Left lung (tissue), 14 donors: ENCODE results near the gene LYST. TPM values are rescaled to one million over a fixed set of nuclear protein-coding genes. Genes with fewer than 3 reads are reported as not detected.
"Not testable (repeated sequence)": the region's sequence is repeated elsewhere in the genome, so short reads cannot be mapped to it uniquely, and the experiment has no call there.

ENCODE experiments used
- ATAC-seq: fragments of 200-7000 bp; cut with Tn5 transposase; one replicate; pipeline ENCODE4 v1.9.1; 2020; ENCODE audit warnings: moderate library complexity
- DNase-seq, 4 donors: peaks; one replicate each; pipeline ENCODE4 v3.0.0-alpha.2; 2013 to 2020
- H3K27ac ChIP-seq, 2 donors: fragments of 200-600 bp; sonication (generic) in 1 of 2; one replicate each; pipeline versions ENCODE4 v1.5.0 to v1.8.0; 2020 to 2021
- H3K27me3 ChIP-seq, 2 donors: fragments of 200-600 bp; sonication (generic) in 1 of 2; one replicate each; pipeline versions ENCODE4 v1.5.0 to v1.8.0; 2020 to 2021
- H3K36me3 ChIP-seq, 2 donors: fragments of 200-600 bp; sonication (generic) in 1 of 2; one replicate each; pipeline versions ENCODE4 v1.5.0 to v1.8.0; 2020 to 2021
- H3K4me1 ChIP-seq, 2 donors: fragments of 200-600 bp; one replicate each; pipeline ENCODE4 v1.8.0; 2021
- H3K4me3 ChIP-seq, 2 donors: fragments of 200-600 bp; sonication (generic) in 1 of 2; one replicate each; pipeline versions ENCODE4 v1.5.0 to v1.8.0; 2020 to 2021; ENCODE audit warnings: mild to moderate bottlenecking in 1 of 2
- H3K9me3 ChIP-seq, 2 donors: fragments of 200-600 bp; sonication (generic) in 1 of 2; one replicate each; pipeline versions ENCODE4 v1.5.0 to v1.8.0; 2020 to 2021
- CTCF ChIP-seq, 2 donors: fragments of 200-600 bp; sonication (generic) in 1 of 2; IDR thresholded peaks; one replicate each; pipeline versions ENCODE4 v1.5.0 to v1.8.0; 2021; ENCODE audit warnings: antibody characterized with exemption in 2 of 2
- intact Hi-C, 2 donors: fragments of 100-400 bp; cut with DNase I; formaldehyde crosslinking; loops; one replicate each; pipeline versions ENCODE4 v1.11.2 to v1.14.2; 2022
- long read RNA-seq, 12 donors: library from polyadenylated mRNA in 2 of 12; unstranded in 2 of 12; transcript quantifications; one replicate each; pipeline ENCODE4 v2.0.0 and lab custom pipeline, GENCODE V29; 2019 to 2026
- polyA plus RNA-seq, 6 donors: library from polyadenylated mRNA; unstranded; fragments of 120-200 nt; gene quantifications; one replicate each; pipeline ENCODE4 v1.2.1, GENCODE V29; 2013; ENCODE audit not compliant: insufficient read length in 6 of 6
- total RNA-seq, 2 donors: library from RNA; stranded (reverse); fragmentation: NEBNext Ultra II Directional; extraction: Animal tissue kit (Norgen Biotek cat#: 25700); gene quantifications; one replicate each; pipeline ENCODE4 v1.2.1, GENCODE V29; 2021
- donor health status: DM: no; HTN: yes; CAD: no.
- donor health status: DM: no; HTN: no; CAD: no.

Gene LYST
- 10 to 100 TPM; 33.4 to 64.9 TPM for total RNA-seq
- 10 to 100 TPM; 10.3 to 13.3 (median 12.8) TPM for polyA plus RNA-seq
- long read RNA-seq, donor 1, partial matches to known transcripts: 0 of 2 reads
- long read RNA-seq, donor 1, other reads (novel, unspliced or antisense): 0 of 2 reads
- long read RNA-seq, donor 2: 0 reads
- long read RNA-seq, donor 3: 0 reads
- long read RNA-seq, donor 4, partial matches to known transcripts: 2 of 4 reads
- long read RNA-seq, donor 4, other reads (novel, unspliced or antisense): 1 of 4 reads
- long read RNA-seq, donor 5, partial matches to known transcripts: 0 of 1 reads
- long read RNA-seq, donor 5, other reads (novel, unspliced or antisense): 0 of 1 reads
- long read RNA-seq, donor 6: 0 reads
- long read RNA-seq, donor 7, partial matches to known transcripts: 7 of 7 reads
- long read RNA-seq, donor 7, other reads (novel, unspliced or antisense): 0 of 7 reads
- long read RNA-seq, donor 8, partial matches to known transcripts: 10 of 10 reads
- long read RNA-seq, donor 8, other reads (novel, unspliced or antisense): 0 of 10 reads
- long read RNA-seq, donor 9: 0 reads
- long read RNA-seq, donor 10, partial matches to known transcripts: 2 of 4 reads
- long read RNA-seq, donor 10, other reads (novel, unspliced or antisense): 2 of 4 reads
- long read RNA-seq, donor 11: 0 reads
- long read RNA-seq, donor 12, partial matches to known transcripts: 5 of 5 reads
- long read RNA-seq, donor 12, other reads (novel, unspliced or antisense): 0 of 5 reads

- ATAC-seq: peak; percentile 63
- intact Hi-C loops: loop anchor here in 1 of 2 donors (10.0 kb wide), 1 partner anchor 78 kb away; no protein-coding TSS in a partner anchor
- no peaks in the 10 kb centered on the region for H3K9me3 ChIP-seq
- no peak for TF ChIP-seq CTCF (IDR thresholded peaks at IDR 0.05)
- peak within 1 kb of the TSS; percentile 97 to 99 for H3K27ac ChIP-seq
- no peaks in the 10 kb centered on the region for H3K36me3 ChIP-seq
- no peaks in the 10 kb centered on the region for H3K27me3 ChIP-seq
- peak within 1 kb of the TSS; percentile 90 to 96 for H3K4me3 ChIP-seq
- peak; percentile 25 to 85 (median 50) for DNase-seq
- H3K4me1 ChIP-seq: peaks cover 10 to 55% of the 10 kb centered on the region in 2 donors
These were observed at the start of gene LYST for GRCh38 chr1:235866205-235866912. Gene LYST (minus strand): TSS chr1:235866906. CDS start chr1:235830417, 36,489 bp downstream.

- H3K27me3 ChIP-seq, intact Hi-C loops, H3K9me3 ChIP-seq, H3K4me3 ChIP-seq, H3K27ac ChIP-seq, H3K36me3 ChIP-seq, DNase-seq, ATAC-seq: not testable (repeated sequence)
- H3K4me1 ChIP-seq: peaks cover 6 to 57% of the 10 kb centered on the region in 2 donors
These were observed 48.8 kb upstream of the LYST start for GRCh38 chr1:235915489-235915888.

- ATAC-seq: no peak
These were observed 46.6 kb upstream of the LYST start for GRCh38 chr1:235913311-235913710.

GRCh38 chr1:235911876-235912275 lies 45.2 kb upstream of the LYST start:
- Histone ChIP-seq H3K27me3 (no peaks in the 10 kb centered on the region), H3K27ac (no peak overlapping the region), H3K9me3 (no peaks in the 10 kb centered on the region), H3K4me1 (peaks cover 2 to 38% of the 10 kb centered on the region in 2 donors), H3K36me3 (no peaks in the 10 kb centered on the region), H3K4me3 (no peak overlapping the region)
- TF ChIP-seq CTCF (IDR thresholded peaks at IDR 0.05): no peak
- intact Hi-C loops: no loop called here
- no peak for ATAC-seq
- no peak for DNase-seq

More at GRCh38 chr1:235913311-235913710, 46.6 kb upstream of the LYST start:
- H3K27me3 ChIP-seq: no peaks in the 10 kb centered on the region
- no peak overlapping the region for H3K27ac ChIP-seq
- H3K36me3 ChIP-seq: no peaks in the 10 kb centered on the region
- H3K4me3 ChIP-seq: no peak overlapping the region
- H3K4me1 ChIP-seq: peaks cover 6 to 49% of the 10 kb centered on the region in 2 donors
- intact Hi-C loops: no loop called here
- no peak for DNase-seq
- no peaks in the 10 kb centered on the region for H3K9me3 ChIP-seq
- no peak for TF ChIP-seq CTCF (IDR thresholded peaks at IDR 0.05)

- Histone ChIP-seq H3K27me3 (no peaks in the 10 kb centered on the region), H3K4me1 (peaks cover 0 to 32% of the 10 kb centered on the region in 2 donors), H3K27ac (peak overlapping the region in 1 of 2 donors; percentile 48), H3K36me3 (no peaks in the 10 kb centered on the region), H3K4me3 (no peak overlapping the region), H3K9me3 (no peaks in the 10 kb centered on the region)
- ATAC-seq (no peak), DNase-seq (no peak)
- TF ChIP-seq CTCF (IDR thresholded peaks at IDR 0.05): no peak
- intact Hi-C loops: no loop called here
These were observed 44.6 kb upstream of the LYST start for GRCh38 chr1:235911300-235911662.
